GM23338 (cell line): ENCODE results near the gene IGF2BP2. TPM values are rescaled to one million over a fixed set of nuclear protein-coding genes. Genes with fewer than 3 reads are reported as not detected.

Experiments
- ATAC-seq: fragments of 200-7000 bp; cut with Tn5 transposase; 3 replicates; pipeline ENCODE4 v1.9.1; 2020
- DNase-seq: peaks from one replicate; pipeline ENCODE4 v3.0.0-alpha.2; 2015; ENCODE audit warnings: low spot score
- H2AFZ ChIP-seq: fragments of 200-600 bp; sonication (generic); 2 replicates; pipeline ENCODE4 v1.8.0; 2016; ENCODE audit warnings: antibody characterized with exemption, mild to moderate bottlenecking, moderate library complexity
- H3F3A ChIP-seq: fragments of 200-600 bp; sonication (generic); replicated peaks from 2 replicates; pipeline ENCODE4 v1.8.0; 2017; ENCODE audit warnings: antibody characterized with exemption, mixed run types, low read depth
- H3K27ac ChIP-seq: fragments of 200-600 bp; sonication (generic); 2 replicates; pipeline ENCODE4 v1.6.1; 2016; ENCODE audit warnings: low read depth
- H3K27me3 ChIP-seq: fragments of 200-600 bp; sonication (generic); 2 replicates; pipeline ENCODE4 v1.8.0; 2016; ENCODE audit warnings: mild to moderate bottlenecking, mixed run types, moderate library complexity; ENCODE audit not compliant: insufficient read depth
- H3K36me3 ChIP-seq: fragments of 200-600 bp; sonication (generic); 2 replicates; pipeline ENCODE4 v1.8.0; 2016; ENCODE audit warnings: mild to moderate bottlenecking; ENCODE audit not compliant: insufficient read depth
- H3K4me1 ChIP-seq: fragments of 200-600 bp; sonication (generic); 2 replicates; pipeline ENCODE4 v1.8.0; 2016; ENCODE audit warnings: mild to moderate bottlenecking, moderate library complexity; ENCODE audit not compliant: insufficient read depth
- H3K4me2 ChIP-seq: fragments of 200-600 bp; sonication (generic); 2 replicates; pipeline ENCODE4 v1.7.1; 2017; ENCODE audit warnings: mixed run types
- H3K4me3 ChIP-seq: fragments of 200-600 bp; sonication (generic); 2 replicates; pipeline ENCODE4 v1.6.1; 2016; ENCODE audit warnings: mixed run types
- H3K79me2 ChIP-seq: fragments of 200-600 bp; sonication (generic); replicated peaks from 2 replicates; pipeline ENCODE4 v1.8.0; 2017; ENCODE audit warnings: mild to moderate bottlenecking; ENCODE audit not compliant: insufficient read depth
- H3K9me2 ChIP-seq: fragments of 200-600 bp; sonication (generic); 2 replicates; pipeline ENCODE4 v1.8.0; 2017; ENCODE audit not compliant: insufficient read depth
- H4K20me1 ChIP-seq: fragments of 200-600 bp; sonication (generic); replicated peaks from 2 replicates; pipeline ENCODE4 v1.8.0; 2017; ENCODE audit warnings: mild to moderate bottlenecking; ENCODE audit not compliant: insufficient read depth
- H3K27ac Mint-ChIP-seq: 2 replicates; pipeline ENCODE4 v1.8.0; 2020; ENCODE audit warnings: inconsistent platforms, mild to moderate bottlenecking, moderate library complexity, mixed read lengths
- H3K27me3 Mint-ChIP-seq: 3 replicates; pipeline ENCODE4 v1.8.0; 2022; ENCODE audit warnings: low read depth, mild to moderate bottlenecking, moderate library complexity, mixed read lengths, inconsistent platforms; ENCODE audit not compliant: insufficient read depth, poor library complexity
- H3K36me3 Mint-ChIP-seq: 3 replicates; pipeline ENCODE4 v1.8.0; 2021; ENCODE audit warnings: low read depth, mild to moderate bottlenecking, inconsistent platforms, moderate library complexity, mixed read lengths
- H3K4me1 Mint-ChIP-seq: 3 replicates; pipeline ENCODE4 v1.8.0; 2020; ENCODE audit warnings: mild to moderate bottlenecking, inconsistent platforms, mixed read lengths
- H3K4me3 Mint-ChIP-seq: 3 replicates; pipeline ENCODE4 v1.8.0; 2021; ENCODE audit warnings: moderate library complexity, mild to moderate bottlenecking, inconsistent platforms, mixed read lengths
- H3K9me3 Mint-ChIP-seq: 3 replicates; pipeline ENCODE4 v1.8.0; 2020; ENCODE audit warnings: moderate library complexity, mild to moderate bottlenecking, inconsistent platforms, mixed read lengths
- CREB1 ChIP-seq: fragments of 250-450 bp; sonication (Bioruptor Pico); IDR thresholded peaks from 2 replicates; pipeline ENCODE4 v1.5.0; 2020; ENCODE audit warnings: low read depth, mild to moderate bottlenecking, moderate library complexity
- JUNB ChIP-seq: IDR thresholded peaks from one replicate; pipeline ENCODE4 v1.6.1; 2016; ENCODE audit warnings: antibody characterized with exemption; ENCODE audit not compliant: unreplicated experiment
- NANOG ChIP-seq: IDR thresholded peaks from 2 replicates; pipeline ENCODE4 v1.6.1; 2016; ENCODE audit warnings: antibody characterized with exemption, borderline replicate concordance
- POLR2AphosphoS5 ChIP-seq: IDR thresholded peaks from 2 replicates; pipeline ENCODE4 v1.6.1; 2016; ENCODE audit warnings: antibody characterized with exemption, low read depth
- STAT1 ChIP-seq: IDR thresholded peaks from one replicate; pipeline ENCODE4 v1.6.1; 2016; ENCODE audit warnings: antibody characterized with exemption; ENCODE audit not compliant: unreplicated experiment
- ZNF114 ChIP-seq: fragments of 250-450 bp; sonication (Bioruptor Pico); IDR thresholded peaks from 2 replicates; pipeline ENCODE4 v1.5.0; 2020; ENCODE audit warnings: mild to moderate bottlenecking, moderate library complexity
- ZNF331 ChIP-seq: fragments of 250-450 bp; sonication (Bioruptor Pico); IDR thresholded peaks from 2 replicates; pipeline ENCODE4 v1.5.0; 2020; ENCODE audit warnings: low read depth, mild to moderate bottlenecking, moderate library complexity
- polyA plus RNA-seq: library from polyadenylated mRNA; unstranded; fragments of >200 nt; fragmentation: Nextera tagmentation; extraction: Ambion mirVana; gene quantifications from 2 replicates; pipeline ENCODE4 v1.2.1, GENCODE V29; 2016
- total RNA-seq: library from RNA; depleted of rRNA; stranded (reverse); fragments of >200 nt; shearing (Covaris generic); gene quantifications from 2 replicates; pipeline ENCODE4 v1.2.3, GENCODE V29; 2014
- TF ChIP-seq, protein P1 (sequence below): fragments of 250-450 bp; sonication (Bioruptor Pico); IDR thresholded peaks from 2 replicates; pipeline ENCODE4 v1.5.0; 2020; ENCODE audit warnings: mild to moderate bottlenecking, moderate library complexity
- TF ChIP-seq, protein P2 (sequence below), 2 experiments: fragments of 200-600 bp in 1 of 2; sonication (generic) in 1 of 2; conservative IDR thresholded peaks; 2 replicates each; pipeline versions ENCODE4 v1.5.1 to v1.6.1; 2016 to 2017; ENCODE audit warnings: antibody characterized with exemption in 2 of 2, low read depth in 2 of 2, mild to moderate bottlenecking in 2 of 2, moderate library complexity in 1 of 2

Gene IGF2BP2
- total and polyA plus RNA-seq, 2 experiments from 2014 or later = 82.9 to 84.5 TPM

- DNase-seq = no peak
Measured at GRCh38 chr3:185820973-185821758, 3.7 kb downstream of the IGF2BP2 start.

More at GRCh38 chr3:185820973-185821758, 3.7 kb downstream of the IGF2BP2 start:
- Mint-ChIP-seq H3K4me3 (peak overlapping the region; percentile 61), H3K27me3 (peaks cover 5% of the 10 kb centered on the region), H3K36me3 (peaks cover 6% of the 10 kb centered on the region), H3K27ac (peak overlapping the region; percentile 16; the same call in 1 of the 2 replicates), H3K4me1 (peaks cover 50% of the 10 kb centered on the region), H3K9me3 (peaks cover 1% of the 10 kb centered on the region)
- H3K4me3 ChIP-seq = peak overlapping the region; percentile 67
- H3K36me3 ChIP-seq = no peaks in the 10 kb centered on the region
- no peaks in the 10 kb centered on the region for H3K9me2 ChIP-seq
- peak overlapping the region; percentile 76 for H3K4me2 ChIP-seq
- TF ChIP-seq POLR2AphosphoS5 (no peak), CREB1 (CRISPR knock-in tag) (no peak), ZNF114 (CRISPR knock-in tag) (no peak), JUNB (no peak), STAT1 (no peak), ZNF331 (no peak), NANOG (no peak)
- TF ChIP-seq, protein P1, sequence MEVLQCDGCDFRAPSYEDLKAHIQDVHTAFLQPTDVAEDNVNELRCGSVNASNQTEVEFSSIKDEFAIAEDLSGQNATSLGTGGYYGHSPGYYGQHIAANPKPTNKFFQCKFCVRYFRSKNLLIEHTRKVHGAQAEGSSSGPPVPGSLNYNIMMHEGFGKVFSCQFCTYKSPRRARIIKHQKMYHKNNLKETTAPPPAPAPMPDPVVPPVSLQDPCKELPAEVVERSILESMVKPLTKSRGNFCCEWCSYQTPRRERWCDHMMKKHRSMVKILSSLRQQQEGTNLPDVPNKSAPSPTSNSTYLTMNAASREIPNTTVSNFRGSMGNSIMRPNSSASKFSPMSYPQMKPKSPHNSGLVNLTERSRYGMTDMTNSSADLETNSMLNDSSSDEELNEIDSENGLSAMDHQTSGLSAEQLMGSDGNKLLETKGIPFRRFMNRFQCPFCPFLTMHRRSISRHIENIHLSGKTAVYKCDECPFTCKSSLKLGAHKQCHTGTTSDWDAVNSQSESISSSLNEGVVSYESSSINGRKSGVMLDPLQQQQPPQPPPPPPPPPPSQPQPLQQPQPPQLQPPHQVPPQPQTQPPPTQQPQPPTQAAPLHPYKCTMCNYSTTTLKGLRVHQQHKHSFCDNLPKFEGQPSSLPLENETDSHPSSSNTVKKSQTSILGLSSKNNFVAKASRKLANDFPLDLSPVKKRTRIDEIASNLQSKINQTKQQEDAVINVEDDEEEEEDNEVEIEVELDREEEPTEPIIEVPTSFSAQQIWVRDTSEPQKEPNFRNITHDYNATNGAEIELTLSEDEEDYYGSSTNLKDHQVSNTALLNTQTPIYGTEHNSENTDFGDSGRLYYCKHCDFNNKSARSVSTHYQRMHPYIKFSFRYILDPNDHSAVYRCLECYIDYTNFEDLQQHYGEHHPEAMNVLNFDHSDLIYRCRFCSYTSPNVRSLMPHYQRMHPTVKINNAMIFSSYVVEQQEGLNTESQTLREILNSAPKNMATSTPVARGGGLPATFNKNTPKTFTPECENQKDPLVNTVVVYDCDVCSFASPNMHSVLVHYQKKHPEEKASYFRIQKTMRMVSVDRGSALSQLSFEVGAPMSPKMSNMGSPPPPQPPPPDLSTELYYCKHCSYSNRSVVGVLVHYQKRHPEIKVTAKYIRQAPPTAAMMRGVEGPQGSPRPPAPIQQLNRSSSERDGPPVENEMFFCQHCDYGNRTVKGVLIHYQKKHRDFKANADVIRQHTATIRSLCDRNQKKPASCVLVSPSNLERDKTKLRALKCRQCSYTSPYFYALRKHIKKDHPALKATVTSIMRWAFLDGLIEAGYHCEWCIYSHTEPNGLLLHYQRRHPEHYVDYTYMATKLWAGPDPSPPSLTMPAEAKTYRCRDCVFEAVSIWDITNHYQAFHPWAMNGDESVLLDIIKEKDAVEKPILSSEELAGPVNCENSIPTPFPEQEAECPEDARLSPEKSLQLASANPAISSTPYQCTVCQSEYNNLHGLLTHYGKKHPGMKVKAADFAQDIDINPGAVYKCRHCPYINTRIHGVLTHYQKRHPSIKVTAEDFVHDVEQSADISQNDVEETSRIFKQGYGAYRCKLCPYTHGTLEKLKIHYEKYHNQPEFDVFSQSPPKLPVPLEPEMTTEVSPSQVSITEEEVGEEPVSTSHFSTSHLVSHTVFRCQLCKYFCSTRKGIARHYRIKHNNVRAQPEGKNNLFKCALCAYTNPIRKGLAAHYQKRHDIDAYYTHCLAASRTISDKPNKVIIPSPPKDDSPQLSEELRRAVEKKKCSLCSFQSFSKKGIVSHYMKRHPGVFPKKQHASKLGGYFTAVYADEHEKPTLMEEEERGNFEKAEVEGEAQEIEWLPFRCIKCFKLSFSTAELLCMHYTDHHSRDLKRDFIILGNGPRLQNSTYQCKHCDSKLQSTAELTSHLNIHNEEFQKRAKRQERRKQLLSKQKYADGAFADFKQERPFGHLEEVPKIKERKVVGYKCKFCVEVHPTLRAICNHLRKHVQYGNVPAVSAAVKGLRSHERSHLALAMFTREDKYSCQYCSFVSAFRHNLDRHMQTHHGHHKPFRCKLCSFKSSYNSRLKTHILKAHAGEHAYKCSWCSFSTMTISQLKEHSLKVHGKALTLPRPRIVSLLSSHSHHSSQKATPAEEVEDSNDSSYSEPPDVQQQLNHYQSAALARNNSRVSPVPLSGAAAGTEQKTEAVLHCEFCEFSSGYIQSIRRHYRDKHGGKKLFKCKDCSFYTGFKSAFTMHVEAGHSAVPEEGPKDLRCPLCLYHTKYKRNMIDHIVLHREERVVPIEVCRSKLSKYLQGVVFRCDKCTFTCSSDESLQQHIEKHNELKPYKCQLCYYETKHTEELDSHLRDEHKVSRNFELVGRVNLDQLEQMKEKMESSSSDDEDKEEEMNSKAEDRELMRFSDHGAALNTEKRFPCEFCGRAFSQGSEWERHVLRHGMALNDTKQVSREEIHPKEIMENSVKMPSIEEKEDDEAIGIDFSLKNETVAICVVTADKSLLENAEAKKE (CRISPR knock-in tag) = no peak
- TF ChIP-seq, protein P2, sequence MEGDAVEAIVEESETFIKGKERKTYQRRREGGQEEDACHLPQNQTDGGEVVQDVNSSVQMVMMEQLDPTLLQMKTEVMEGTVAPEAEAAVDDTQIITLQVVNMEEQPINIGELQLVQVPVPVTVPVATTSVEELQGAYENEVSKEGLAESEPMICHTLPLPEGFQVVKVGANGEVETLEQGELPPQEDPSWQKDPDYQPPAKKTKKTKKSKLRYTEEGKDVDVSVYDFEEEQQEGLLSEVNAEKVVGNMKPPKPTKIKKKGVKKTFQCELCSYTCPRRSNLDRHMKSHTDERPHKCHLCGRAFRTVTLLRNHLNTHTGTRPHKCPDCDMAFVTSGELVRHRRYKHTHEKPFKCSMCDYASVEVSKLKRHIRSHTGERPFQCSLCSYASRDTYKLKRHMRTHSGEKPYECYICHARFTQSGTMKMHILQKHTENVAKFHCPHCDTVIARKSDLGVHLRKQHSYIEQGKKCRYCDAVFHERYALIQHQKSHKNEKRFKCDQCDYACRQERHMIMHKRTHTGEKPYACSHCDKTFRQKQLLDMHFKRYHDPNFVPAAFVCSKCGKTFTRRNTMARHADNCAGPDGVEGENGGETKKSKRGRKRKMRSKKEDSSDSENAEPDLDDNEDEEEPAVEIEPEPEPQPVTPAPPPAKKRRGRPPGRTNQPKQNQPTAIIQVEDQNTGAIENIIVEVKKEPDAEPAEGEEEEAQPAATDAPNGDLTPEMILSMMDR (conservative IDR thresholded peaks at IDR 0.05; ENCODE audit: low read depth in 2 of 2) = no peak
- H4K20me1 ChIP-seq = no peaks in the 10 kb centered on the region; the same call in 1 of the 2 replicates
- H3F3A ChIP-seq = no peaks in the 10 kb centered on the region
- no peak overlapping the region for H3K27ac ChIP-seq
- no peak overlapping the region for H2AFZ ChIP-seq
- no peak for ATAC-seq
- no peaks in the 10 kb centered on the region for H3K27me3 ChIP-seq
- peaks cover 84% of the 10 kb centered on the region for H3K79me2 ChIP-seq
- peaks cover 60% of the 10 kb centered on the region for H3K4me1 ChIP-seq
